HEK293 (cell line): ENCODE measurements around the gene SLC9C1.

Experiments used
- CTCF ChIA-PET: fragments of 350-600 bp; formaldehyde crosslinking; extraction: SDS; loops from one replicate; lab custom pipeline; 2021; ENCODE audit warnings: antibody characterized with exemption; lab: Yijun Ruan, JAX
- POLR2A ChIA-PET: fragments of 300-600 bp; formaldehyde crosslinking; extraction: SDS; loops from one replicate; lab custom pipeline; 2020; ENCODE audit warnings: antibody characterized with exemption, inconsistent platforms; lab: Yijun Ruan, JAX
- H3K27ac ChIP-seq: fragments of 200-500 bp; sonication (Bioruptor generic); 2 replicates; pipeline ENCODE4 v1.5.1; 2014; ENCODE audit warnings: low read depth, low read length, control low read depth, inconsistent platforms; ENCODE audit errors: extremely low read depth
- H3K36me3 ChIP-seq, 2 experiments: fragments of 200-500 bp in 1 of 2; sonication (Bioruptor generic) in 1 of 2; 1 replicate in 1 of 2; 2 replicates in 1 of 2; pipeline ENCODE4 v1.5.1; 2014 to 2017; ENCODE audit warnings: inconsistent platforms in 2 of 2, low read length in 2 of 2; ENCODE audit not compliant: control insufficient read depth in 2 of 2, insufficient read depth in 1 of 2
- H3K4me1 ChIP-seq: fragments of 200-500 bp; sonication (Bioruptor generic); 2 replicates; pipeline ENCODE4 v1.5.1; 2014; ENCODE audit warnings: mild to moderate bottlenecking, low read length, inconsistent platforms; ENCODE audit not compliant: control insufficient read depth, insufficient read depth
- H3K4me3 ChIP-seq: 2 replicates; pipeline ENCODE4 v1.5.1; 2011; ENCODE audit warnings: low read depth, mild to moderate bottlenecking, control low read depth, low read length, moderate library complexity
- H3K9me3 ChIP-seq: fragments of 200-500 bp; sonication (Bioruptor generic); 2 replicates; pipeline ENCODE4 v1.5.1; 2014; ENCODE audit warnings: low read depth, low read length, inconsistent platforms; ENCODE audit not compliant: control insufficient read depth, insufficient read depth
- BCL6B ChIP-seq: fragments of 450-650 bp; formaldehyde crosslinking; IDR thresholded peaks from 2 replicates; pipeline ENCODE4 v1.5.1; 2017; ENCODE audit warnings: missing biosample characterization, missing genetic modification characterization
- FEZF1 ChIP-seq: fragments of 450-650 bp; formaldehyde crosslinking; IDR thresholded peaks from 2 replicates; pipeline ENCODE4 v1.5.1; 2016; ENCODE audit warnings: missing biosample characterization, missing genetic modification characterization
- MZF1 ChIP-seq: fragments of 450-650 bp; formaldehyde crosslinking; IDR thresholded peaks from 2 replicates; pipeline ENCODE4 v1.5.1; 2017; ENCODE audit warnings: missing biosample characterization, missing genetic modification characterization, borderline replicate concordance
- TSHZ1 ChIP-seq: fragments of 450-650 bp; formaldehyde crosslinking; IDR thresholded peaks from 2 replicates; pipeline ENCODE4 v1.5.1; 2016; ENCODE audit warnings: missing biosample characterization, missing genetic modification characterization, borderline replicate concordance
- ZBTB11 ChIP-seq: fragments of 450-650 bp; formaldehyde crosslinking; conservative IDR thresholded peaks from 2 replicates; pipeline ENCODE4 v1.5.1; 2016; ENCODE audit warnings: low read depth, missing biosample characterization, missing genetic modification characterization
- ZBTB20 ChIP-seq: fragments of 450-650 bp; formaldehyde crosslinking; IDR thresholded peaks from 2 replicates; pipeline ENCODE4 v1.5.1; 2016; ENCODE audit warnings: missing biosample characterization, missing genetic modification characterization
- ZFP37 ChIP-seq: fragments of 450-650 bp; formaldehyde crosslinking; IDR thresholded peaks from 2 replicates; pipeline ENCODE4 v1.5.1; 2016; ENCODE audit warnings: missing biosample characterization, missing genetic modification characterization
- ZNF140 ChIP-seq: fragments of 450-650 bp; formaldehyde crosslinking; IDR thresholded peaks from 2 replicates; pipeline ENCODE4 v1.5.1; 2016; ENCODE audit warnings: missing biosample characterization, missing genetic modification characterization
- ZNF148 ChIP-seq: fragments of 450-650 bp; formaldehyde crosslinking; IDR thresholded peaks from 2 replicates; pipeline ENCODE4 v1.5.0; 2017; ENCODE audit warnings: missing biosample characterization, missing genetic modification characterization, borderline replicate concordance
- ZNF169 ChIP-seq: fragments of 450-650 bp; formaldehyde crosslinking; IDR thresholded peaks from 2 replicates; pipeline ENCODE4 v1.5.1; 2016; ENCODE audit warnings: missing biosample characterization, missing genetic modification characterization
- ZNF19 ChIP-seq: fragments of 450-650 bp; formaldehyde crosslinking; IDR thresholded peaks from 2 replicates; pipeline ENCODE4; 2016; ENCODE audit warnings: missing biosample characterization, missing genetic modification characterization, low read depth
- ZNF274 ChIP-seq, 2 experiments: fragments of 200-500 bp in 1 of 2; fragments of 450-650 bp in 1 of 2; sonication (Bioruptor generic) in 1 of 2; formaldehyde crosslinking in 1 of 2; IDR thresholded peaks; 2 replicates each; pipeline versions ENCODE4 v1.5.1 to v1.6.1; 2014 to 2016; ENCODE audit warnings: borderline replicate concordance in 1 of 2, inconsistent platforms in 1 of 2, low read length in 1 of 2, missing biosample characterization in 1 of 2, missing genetic modification characterization in 1 of 2
- ZNF324 ChIP-seq: fragments of 450-650 bp; formaldehyde crosslinking; IDR thresholded peaks from 2 replicates; pipeline ENCODE4 v1.5.1; 2016; ENCODE audit warnings: missing biosample characterization, missing genetic modification characterization
- ZNF366 ChIP-seq: fragments of 450-650 bp; formaldehyde crosslinking; conservative IDR thresholded peaks from 2 replicates; pipeline ENCODE4 v1.5.1; 2016; ENCODE audit warnings: missing biosample characterization, missing genetic modification characterization
- ZNF404 ChIP-seq: fragments of 450-650 bp; formaldehyde crosslinking; IDR thresholded peaks from 2 replicates; pipeline ENCODE4 v1.5.1; 2017; ENCODE audit warnings: missing biosample characterization, missing genetic modification characterization
- ZNF426 ChIP-seq: fragments of 450-650 bp; formaldehyde crosslinking; IDR thresholded peaks from 2 replicates; pipeline ENCODE4 v1.5.1; 2017; ENCODE audit warnings: missing biosample characterization, missing genetic modification characterization, mild to moderate bottlenecking, inconsistent platforms, moderate library complexity
- ZNF514 ChIP-seq: fragments of 450-650 bp; formaldehyde crosslinking; IDR thresholded peaks from 2 replicates; pipeline ENCODE4 v1.5.1; 2016; ENCODE audit warnings: missing biosample characterization, missing genetic modification characterization
- ZNF544 ChIP-seq: fragments of 450-650 bp; formaldehyde crosslinking; IDR thresholded peaks from 2 replicates; pipeline ENCODE4 v1.5.0; 2017; ENCODE audit warnings: missing biosample characterization, missing genetic modification characterization
- ZNF548 ChIP-seq: fragments of 450-650 bp; formaldehyde crosslinking; IDR thresholded peaks from 2 replicates; pipeline ENCODE4 v1.5.1; 2016; ENCODE audit warnings: missing biosample characterization, missing genetic modification characterization
- ZNF621 ChIP-seq: fragments of 450-650 bp; formaldehyde crosslinking; IDR thresholded peaks from 2 replicates; pipeline ENCODE4 v1.5.1; 2017; ENCODE audit warnings: missing biosample characterization, missing genetic modification characterization
- ZNF658 ChIP-seq: fragments of 450-650 bp; formaldehyde crosslinking; IDR thresholded peaks from 2 replicates; pipeline ENCODE4; 2016; ENCODE audit warnings: missing biosample characterization, missing genetic modification characterization
- ZNF664 ChIP-seq: fragments of 450-650 bp; formaldehyde crosslinking; IDR thresholded peaks from 2 replicates; pipeline ENCODE4 v1.5.1; 2016; ENCODE audit warnings: missing biosample characterization, missing genetic modification characterization
- ZNF747 ChIP-seq: fragments of 450-650 bp; formaldehyde crosslinking; IDR thresholded peaks from 2 replicates; pipeline ENCODE4 v1.5.1; 2016; ENCODE audit warnings: missing biosample characterization, missing genetic modification characterization
- ZNF76 ChIP-seq: fragments of 450-650 bp; formaldehyde crosslinking; IDR thresholded peaks from 2 replicates; pipeline ENCODE4; 2016; ENCODE audit warnings: low read depth, missing biosample characterization, missing genetic modification characterization, borderline replicate concordance
- ZNF768 ChIP-seq: fragments of 450-650 bp; formaldehyde crosslinking; IDR thresholded peaks from 2 replicates; pipeline ENCODE4 v1.5.1; 2018; ENCODE audit warnings: missing biosample characterization, mild to moderate bottlenecking, missing genetic modification characterization
- ZSCAN16 ChIP-seq: fragments of 450-650 bp; formaldehyde crosslinking; IDR thresholded peaks from 2 replicates; pipeline ENCODE4 v1.5.1; 2016; ENCODE audit warnings: missing biosample characterization, missing genetic modification characterization

SLC9C1 gene

GRCh38 chr3:112116748-112117186, 177.2 kb downstream of the SLC9C1 start (continued):
- TF ChIP-seq TSHZ1 (tag by site-specific recombination) (no peak), ZBTB20 (tag by site-specific recombination) (no peak), ZSCAN16 (no peak), ZNF544 (no peak), ZFP37 (tag by site-specific recombination) (no peak), ZNF664 (tag by site-specific recombination) (no peak), ZNF140 (no peak), BCL6B (tag by site-specific recombination) (no peak), MZF1 (tag by site-specific recombination) (no peak), ZNF274 (IDR thresholded peaks at IDR 0.05; ENCODE audit: low read length) (no peak), ZNF274 (tag by site-specific recombination; IDR thresholded peaks at IDR 0.05; ENCODE audit: borderline replicate concordance) (no peak), ZNF148 (tag by site-specific recombination) (no peak)
- TF ChIP-seq, all 188 proteins: peak for 0

GRCh38 chr3:112115806-112116383, 178.1 kb downstream of the SLC9C1 start:
- Histone ChIP-seq H3K4me3 (no peak overlapping the region), H3K9me3 (no peaks in the 10 kb centered on the region), H3K36me3 (peaks cover 0 to 67% of the 10 kb centered on the region in 2 experiments; a peak in 2 of 3 replicates), H3K27ac (no peak overlapping the region), H3K4me1 (no peaks in the 10 kb centered on the region)
- TF ChIP-seq ZNF514 (no peak), ZNF19 (no peak), ZNF404 (tag by site-specific recombination) (no peak), ZNF324 (tag by site-specific recombination) (no peak), ZNF621 (tag by site-specific recombination) (no peak), ZNF548 (tag by site-specific recombination) (no peak), ZNF169 (tag by site-specific recombination) (no peak), ZBTB11 (tag by site-specific recombination) (no peak), ZNF76 (tag by site-specific recombination) (no peak), ZNF366 (tag by site-specific recombination) (no peak), FEZF1 (tag by site-specific recombination) (no peak), ZNF747 (tag by site-specific recombination) (no peak), ZNF768 (tag by site-specific recombination) (no peak), ZNF426 (tag by site-specific recombination) (no peak), ZNF658 (tag by site-specific recombination) (no peak)
- ChIA-PET POLR2A (no interaction called here), CTCF (no interaction called here)
